ENCODE results near the gene RPL18A. TPM values are rescaled to one million over a fixed set of nuclear protein-coding genes. Genes with fewer than 3 reads are reported as not detected.

RPL18A gene
- polyA plus RNA-seq, 2 of the 4 experiments (the other 2 are of a cell fraction): 696 to 1,807 TPM

- Histone ChIP-seq H3K4me2 (peak overlapping the region; percentile 74), H3K4me3 (peak overlapping the region; percentile 99), H3K9me3 (no peaks in the 10 kb centered on the region), H3K4me1 (peaks cover 37% of the 10 kb centered on the region), H3K27ac (peak overlapping the region; percentile 99 to 100)
- ATAC-seq (no peak), DNase-seq (ENCODE audit: low read depth in 1 of 2, low spot score in 1 of 2) (no peak), FAIRE-seq (no peak)
- WGBS (ENCODE audit: missing lambda C conversion rate): 0% methylated on average over 22 of the region's 22 CpGs
- CTCF ChIA-PET: interaction anchor here (1.2 to 4.4 kb wide), 3 partner anchors 10 to 122 kb away, joined by 3 to 42 read pairs (median 9); partner anchors contain the start of gene CCDC124
- POLR2A ChIA-PET: interaction anchor here (1.3 to 1.9 kb wide), 4 partner anchors 11 to 137 kb away, joined by 4 to 16 read pairs (median 8); partner anchors contain the start of gene SLC5A5
- TF ChIP-seq KDM1A (IDR thresholded peaks at IDR 0.05; ENCODE audit: low read depth) (no peak), SMC3 (IDR thresholded peaks at IDR 0.05) (no peak), RFX5 (IDR thresholded peaks at IDR 0.05) (no peak), EHF (CRISPR knock-in tag; IDR thresholded peaks at IDR 0.05) (no peak), ZC3H11A (IDR thresholded peaks at IDR 0.05) (no peak), MAZ (IDR thresholded peaks at IDR 0.05; ENCODE audit: borderline replicate concordance, low read depth, low read length) (no peak), RCOR1 (IDR thresholded peaks at IDR 0.05; ENCODE audit: low read depth, low read length) (no peak), KDM5A (IDR thresholded peaks at IDR 0.05) (no peak), REST (IDR thresholded peaks at IDR 0.05) (no peak), BCL3 (IDR thresholded peaks at IDR 0.05) (no peak), RAD21 (conservative IDR thresholded peaks at IDR 0.05 in 1 of 2, IDR thresholded peaks at IDR 0.05 in 1 of 2) (no peak), POLR2A (IDR thresholded peaks at IDR 0.05; ENCODE audit: low read length) (no peak), NFE2L2 (conservative IDR thresholded peaks at IDR 0.05; ENCODE audit: low read length) (no peak), USF2 (IDR thresholded peaks at IDR 0.05) (no peak), RNF2 (IDR thresholded peaks at IDR 0.05; ENCODE audit: borderline replicate concordance, low read depth) (no peak), FOSL2 (IDR thresholded peaks at IDR 0.05) (no peak), FOSL2 (CRISPR knock-in tag; IDR thresholded peaks at IDR 0.05) (no peak), CTCF (IDR thresholded peaks at IDR 0.05) (no peak), NR3C1 (IDR thresholded peaks at IDR 0.05) (no peak)
These were observed 752 bp downstream of the RPL18A start for GRCh38 chr19:17860331-17860992.

GRCh38 chr19:17860993-17861360 lies 1.3 kb downstream of the RPL18A start:
- 0% methylated on average over 6 of the region's 7 CpGs for WGBS (ENCODE audit: missing lambda C conversion rate)
- no peak for DNase-seq (ENCODE audit: low read depth in 1 of 2, low spot score in 1 of 2)
- FAIRE-seq: no peak
- peak overlapping the region; percentile 99 for H3K4me3 ChIP-seq
- H3K4me1 ChIP-seq: peaks cover 42% of the 10 kb centered on the region
- peak overlapping the region; percentile 74 for H3K4me2 ChIP-seq
- CTCF ChIA-PET: interaction anchor here (0.9 to 4.4 kb wide), 3 partner anchors 9 to 77 kb away, joined by 3 to 42 read pairs (median 9); partner anchors contain the start of gene CCDC124
- no peaks in the 10 kb centered on the region for H3K9me3 ChIP-seq
- POLR2A ChIA-PET: interaction anchor here (1.3 to 1.9 kb wide), 2 partner anchors 9 to 136 kb away, joined by 5 to 7 read pairs; no protein-coding TSS in a partner anchor
- no peak for TF ChIP-seq NPAS2 (CRISPR knock-in tag; IDR thresholded peaks at IDR 0.05; ENCODE audit: borderline replicate concordance)
- no peak for TF ChIP-seq CBX8 (IDR thresholded peaks at IDR 0.05)
- TF ChIP-seq CBX2 (IDR thresholded peaks at IDR 0.05; ENCODE audit: borderline replicate concordance, low read depth): no peak
- TF ChIP-seq ELK1 (IDR thresholded peaks at IDR 0.05; ENCODE audit: low read depth, low read length): no peak
- TF ChIP-seq CHD2 (IDR thresholded peaks at IDR 0.05; ENCODE audit: low read length, partially characterized antibody): no peak
- no peak for TF ChIP-seq ZFP36 (IDR thresholded peaks at IDR 0.05; ENCODE audit: borderline replicate concordance, partially characterized antibody)
- TF ChIP-seq EHF (CRISPR knock-in tag; IDR thresholded peaks at IDR 0.05): no peak
- no peak for TF ChIP-seq GATA3 (IDR thresholded peaks at IDR 0.05; ENCODE audit: borderline replicate concordance)
- no peak for TF ChIP-seq SMC3 (IDR thresholded peaks at IDR 0.05)
- no peak for ATAC-seq
- H3K27ac ChIP-seq: peak overlapping the region; percentile 99 to 100
